Calu3 (cell line): ENCODE results near the gene IL1F10. TPM values are rescaled to one million over a fixed set of nuclear protein-coding genes. Genes with fewer than 3 reads are reported as not detected.

Source experiments
- BruUV-seq: library from RNA; stranded (reverse); fragments of 400-500 nt; replicated peaks from 2 replicates; lab custom pipeline; 2021; lab: Mats Ljungman, UMichigan
- CTCF ChIA-PET: fragments of 300-600 bp; sonication (Branson Sonifier 250); formaldehyde crosslinking; loops from one replicate; lab custom pipeline; 2022; ENCODE audit warnings: antibody characterized with exemption; lab: Charles Lee
- DNase-seq: peaks from one replicate; pipeline ENCODE4 v3.0.0; 2022
- H3K27ac Mint-ChIP-seq: one replicate; pipeline ENCODE4 v1.8.0; 2022; ENCODE audit warnings: mixed read lengths; ENCODE audit not compliant: unreplicated experiment
- H3K27me3 Mint-ChIP-seq: one replicate; pipeline ENCODE4 v1.8.0; 2022; ENCODE audit warnings: mixed read lengths; ENCODE audit not compliant: unreplicated experiment
- H3K36me3 Mint-ChIP-seq: one replicate; pipeline ENCODE4 v1.8.0; 2022; ENCODE audit warnings: mild to moderate bottlenecking, moderate library complexity, mixed read lengths; ENCODE audit not compliant: insufficient read depth, unreplicated experiment
- H3K4me1 Mint-ChIP-seq: one replicate; pipeline ENCODE4 v1.8.0; 2022; ENCODE audit warnings: mild to moderate bottlenecking, low read depth, mixed read lengths; ENCODE audit not compliant: unreplicated experiment
- H3K4me3 Mint-ChIP-seq: one replicate; pipeline ENCODE4 v1.8.0; 2022; ENCODE audit warnings: mild to moderate bottlenecking, low read depth, moderate library complexity, mixed read lengths; ENCODE audit not compliant: unreplicated experiment
- H3K9me3 Mint-ChIP-seq: one replicate; pipeline ENCODE4 v1.8.0; 2022; ENCODE audit warnings: low read depth, mixed read lengths; ENCODE audit not compliant: unreplicated experiment
- CTCF ChIP-seq: fragments of 200-600 bp; IDR thresholded peaks from one replicate; pipeline ENCODE4 v1.8.0; 2022; ENCODE audit warnings: antibody characterized with exemption; ENCODE audit not compliant: unreplicated experiment
- intact Hi-C: fragments of 100-400 bp; cut with micrococcal nuclease; formaldehyde crosslinking; loops from one replicate; pipeline ENCODE4 v1.10.0; 2022; ENCODE audit not compliant: unreplicated experiment
- total RNA-seq: library from RNA; stranded (reverse); gene quantifications from 2 replicates; pipeline ENCODE4 v1.2.3, GENCODE V29; 2022

IL1F10 gene
- total RNA-seq, 1 experiment from 2014 or later: not detected

DNA sequence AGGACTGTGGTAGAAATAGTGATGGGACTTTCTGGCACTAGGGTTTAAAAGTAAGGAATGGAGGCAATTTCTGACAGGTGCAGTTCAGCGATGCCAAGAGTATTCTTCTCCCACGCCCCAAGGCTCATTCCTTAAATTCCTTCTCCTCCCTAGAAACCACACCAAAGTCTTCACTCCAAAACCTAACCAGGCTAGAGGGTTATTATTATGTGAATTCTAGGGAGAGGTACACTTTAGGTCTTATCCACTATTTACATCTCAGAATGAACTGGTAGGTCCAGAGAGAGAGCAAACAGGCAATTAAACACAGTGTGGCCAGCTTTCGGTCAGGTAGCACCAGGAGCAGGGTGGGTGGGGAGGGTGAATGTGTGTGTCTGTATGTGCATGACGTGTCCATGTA lies 11.4 kb downstream of the IL1F10 start:
- intact Hi-C loops: loop anchor here (2.0 kb wide), 1 partner anchor 36 kb away; no protein-coding TSS in a partner anchor
- H3K4me3 Mint-ChIP-seq: no peak overlapping the region
- CTCF ChIA-PET: interaction anchor here (1.2 to 1.9 kb wide), 7 partner anchors 39 to 162 kb away, joined by 3 to 37 read pairs (median 8); no protein-coding TSS in a partner anchor
- no peak for DNase-seq
- no TSS peak for BruUV-seq
- H3K27ac Mint-ChIP-seq: peak overlapping the region; percentile 95
- no peak for TF ChIP-seq CTCF
- H3K9me3 Mint-ChIP-seq: no peaks in the 10 kb centered on the region
- H3K4me1 Mint-ChIP-seq: peaks cover 46% of the 10 kb centered on the region
- H3K27me3 Mint-ChIP-seq: no peaks in the 10 kb centered on the region
- H3K36me3 Mint-ChIP-seq: peaks cover 21% of the 10 kb centered on the region

DNA sequence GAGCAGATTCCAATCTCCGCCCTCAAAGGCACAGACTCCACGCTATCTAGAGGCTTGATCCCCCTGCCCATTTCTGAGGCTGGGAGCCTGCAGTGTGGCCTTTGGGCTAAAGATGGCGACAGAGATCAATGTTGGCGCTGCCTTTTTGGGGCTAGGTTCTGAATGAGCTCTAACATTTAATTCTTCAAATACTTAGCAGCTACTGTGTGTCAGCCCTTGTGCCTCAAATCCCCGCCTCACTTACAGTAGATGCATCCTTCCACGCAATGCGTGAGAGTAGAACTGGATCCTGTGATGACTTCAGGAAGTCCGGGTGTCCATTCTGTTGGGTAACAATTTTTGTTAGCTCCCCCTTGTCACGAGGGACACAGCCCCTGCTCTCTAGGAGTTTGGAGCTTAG lies 12.4 kb downstream of the IL1F10 start:
- peak overlapping the region; percentile 95 for H3K27ac Mint-ChIP-seq
- TF ChIP-seq CTCF: peak; percentile 75
- peaks cover 21% of the 10 kb centered on the region for H3K36me3 Mint-ChIP-seq
- no TSS peak for BruUV-seq
- peak; percentile 77 for DNase-seq
- H3K27me3 Mint-ChIP-seq: no peaks in the 10 kb centered on the region
- no peaks in the 10 kb centered on the region for H3K9me3 Mint-ChIP-seq
- no peak overlapping the region for H3K4me3 Mint-ChIP-seq
- peaks cover 54% of the 10 kb centered on the region for H3K4me1 Mint-ChIP-seq
- intact Hi-C loops: loop anchor here (5.0 kb wide), 2 partner anchors 57 to 312 kb away; no protein-coding TSS in a partner anchor
- CTCF ChIA-PET: interaction anchor here (0.6 to 1.9 kb wide), 23 partner anchors 11 to 310 kb away, joined by 3 to 37 read pairs (median 4); no protein-coding TSS in a partner anchor

GRCh38 chr2:113081488-113082210 lies 13.9 kb downstream of the IL1F10 start:
- no peaks in the 10 kb centered on the region for H3K27me3 Mint-ChIP-seq
- no peak for TF ChIP-seq CTCF
- peaks cover 21% of the 10 kb centered on the region for H3K36me3 Mint-ChIP-seq
- DNase-seq: no peak
- intact Hi-C loops: loop anchor here (5.0 kb wide), 2 partner anchors 56 to 311 kb away; no protein-coding TSS in a partner anchor
- no peak overlapping the region for H3K27ac Mint-ChIP-seq
- no peaks in the 10 kb centered on the region for H3K9me3 Mint-ChIP-seq
- peaks cover 57% of the 10 kb centered on the region for H3K4me1 Mint-ChIP-seq
- BruUV-seq: no TSS peak
- CTCF ChIA-PET: no interaction called here
- H3K4me3 Mint-ChIP-seq: no peak overlapping the region

DNA sequence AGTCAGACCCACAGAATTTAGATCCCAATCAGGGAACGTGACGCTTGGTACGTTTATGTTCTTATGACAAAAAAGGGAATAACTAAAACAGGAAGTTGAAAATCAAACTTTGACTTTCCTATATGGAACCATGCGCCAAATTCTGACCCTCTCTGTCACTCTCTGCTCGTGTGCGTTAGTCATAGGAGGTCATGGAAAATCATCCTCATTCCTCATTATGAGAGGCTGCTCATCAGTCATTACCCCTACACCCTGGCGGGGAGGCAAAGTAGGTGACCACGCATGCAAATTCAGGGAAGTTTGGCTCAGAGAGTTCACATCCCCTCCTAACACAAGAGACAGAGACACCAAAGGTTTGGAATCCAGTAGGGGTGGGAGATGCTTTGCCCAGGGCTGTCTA lies 15.5 kb downstream of the IL1F10 start:
- H3K9me3 Mint-ChIP-seq: no peaks in the 10 kb centered on the region
- H3K4me1 Mint-ChIP-seq: peaks cover 41% of the 10 kb centered on the region
- CTCF ChIA-PET: no interaction called here
- no peaks in the 10 kb centered on the region for H3K27me3 Mint-ChIP-seq
- H3K4me3 Mint-ChIP-seq: no peak overlapping the region
- H3K36me3 Mint-ChIP-seq: peaks cover 12% of the 10 kb centered on the region
- no peak for DNase-seq
- no peak for TF ChIP-seq CTCF
- no peak overlapping the region for H3K27ac Mint-ChIP-seq
- no TSS peak for BruUV-seq
- intact Hi-C loops: loop anchor here (5.0 kb wide), 2 partner anchors 54 to 309 kb away; no protein-coding TSS in a partner anchor
